ENCODE data around the gene C2CD4C.
"Not testable (repeated sequence)": the region's sequence is repeated elsewhere in the genome, so short reads cannot be mapped to it uniquely, and the experiment has no call there.

The C2CD4C gene

DNA sequence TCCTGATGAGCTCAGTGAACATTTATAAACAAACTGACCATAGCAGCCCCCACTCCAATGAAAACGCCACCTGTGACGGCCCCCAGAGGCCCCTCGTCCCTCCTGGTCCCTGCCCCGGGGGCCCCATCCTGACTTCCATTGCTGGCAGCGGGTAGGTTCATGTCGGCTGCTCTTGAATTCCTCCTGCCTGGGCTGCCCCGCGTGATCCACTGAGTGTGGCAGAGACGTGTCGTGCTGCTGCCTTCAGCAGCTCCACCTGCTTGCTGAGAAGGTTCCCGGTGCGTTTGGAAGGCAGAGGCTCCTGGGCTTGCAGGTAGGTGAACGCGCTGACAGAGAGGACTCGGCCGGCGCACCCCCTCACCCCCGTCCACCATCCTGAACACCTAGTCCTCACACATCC is 11.6 kb downstream of the C2CD4C start:
- TF ChIP-seq, protein P1, sequence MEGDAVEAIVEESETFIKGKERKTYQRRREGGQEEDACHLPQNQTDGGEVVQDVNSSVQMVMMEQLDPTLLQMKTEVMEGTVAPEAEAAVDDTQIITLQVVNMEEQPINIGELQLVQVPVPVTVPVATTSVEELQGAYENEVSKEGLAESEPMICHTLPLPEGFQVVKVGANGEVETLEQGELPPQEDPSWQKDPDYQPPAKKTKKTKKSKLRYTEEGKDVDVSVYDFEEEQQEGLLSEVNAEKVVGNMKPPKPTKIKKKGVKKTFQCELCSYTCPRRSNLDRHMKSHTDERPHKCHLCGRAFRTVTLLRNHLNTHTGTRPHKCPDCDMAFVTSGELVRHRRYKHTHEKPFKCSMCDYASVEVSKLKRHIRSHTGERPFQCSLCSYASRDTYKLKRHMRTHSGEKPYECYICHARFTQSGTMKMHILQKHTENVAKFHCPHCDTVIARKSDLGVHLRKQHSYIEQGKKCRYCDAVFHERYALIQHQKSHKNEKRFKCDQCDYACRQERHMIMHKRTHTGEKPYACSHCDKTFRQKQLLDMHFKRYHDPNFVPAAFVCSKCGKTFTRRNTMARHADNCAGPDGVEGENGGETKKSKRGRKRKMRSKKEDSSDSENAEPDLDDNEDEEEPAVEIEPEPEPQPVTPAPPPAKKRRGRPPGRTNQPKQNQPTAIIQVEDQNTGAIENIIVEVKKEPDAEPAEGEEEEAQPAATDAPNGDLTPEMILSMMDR (IDR thresholded peaks at IDR 0.05; ENCODE audit: low read depth, low read length, missing control alignments), result no peak
- DNase-seq (ENCODE audit: extremely low read depth, low read depth), result no peak

DNA sequence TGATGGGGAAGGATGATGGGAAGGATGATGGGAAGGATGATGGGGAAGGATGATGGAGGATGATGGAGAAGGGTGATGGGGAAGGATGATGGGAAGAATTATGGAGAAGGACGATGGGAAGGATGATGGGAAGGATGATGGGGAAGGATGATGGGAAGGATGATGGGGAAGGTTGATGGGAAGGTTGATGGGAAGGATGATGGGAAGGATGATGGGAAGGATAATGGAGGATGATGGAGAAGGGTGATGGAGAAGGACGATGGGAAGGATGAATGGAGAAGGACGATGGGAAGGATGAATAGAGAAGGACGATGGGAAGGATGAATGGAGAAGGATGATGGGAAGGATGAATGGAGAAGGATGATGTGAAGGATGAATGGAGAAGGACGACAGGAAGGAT is 13.5 kb downstream of the C2CD4C start:
- no peak for DNase-seq (ENCODE audit: extremely low read depth, low read depth)
- TF ChIP-seq, protein P1 (IDR thresholded peaks at IDR 0.05; ENCODE audit: low read depth, low read length, missing control alignments), result no peak
- no peak overlapping the region for H3K4me3 ChIP-seq (replicated peaks; ENCODE audit: low read depth, low read length)

More for the DNA sequence above, 11.6 kb downstream of the C2CD4C start:
- no peak overlapping the region for H3K4me3 ChIP-seq (replicated peaks; ENCODE audit: low read depth, low read length)

DNA sequence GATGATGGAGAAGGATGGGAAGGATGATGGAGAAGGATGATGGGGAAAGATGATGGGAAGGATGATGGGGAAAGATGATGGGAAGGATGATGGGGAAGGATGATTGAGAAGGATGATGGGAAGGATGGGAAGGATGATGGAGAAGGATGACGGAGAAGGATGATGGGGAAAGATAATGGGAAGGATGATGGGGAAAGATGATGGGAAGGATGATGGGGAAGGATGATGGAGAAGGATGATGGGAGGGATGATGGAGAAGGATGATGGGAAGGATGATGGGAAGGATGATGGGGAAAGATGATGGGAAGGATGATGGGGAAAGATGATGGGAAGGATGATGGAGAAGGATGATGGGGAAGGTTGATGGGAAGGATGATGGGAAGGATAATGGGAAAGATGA is 14.1 kb downstream of the C2CD4C start:
- H3K4me3 ChIP-seq (replicated peaks; ENCODE audit: low read depth, low read length); DNase-seq (ENCODE audit: extremely low read depth, low read depth): not testable (repeated sequence)

DNA sequence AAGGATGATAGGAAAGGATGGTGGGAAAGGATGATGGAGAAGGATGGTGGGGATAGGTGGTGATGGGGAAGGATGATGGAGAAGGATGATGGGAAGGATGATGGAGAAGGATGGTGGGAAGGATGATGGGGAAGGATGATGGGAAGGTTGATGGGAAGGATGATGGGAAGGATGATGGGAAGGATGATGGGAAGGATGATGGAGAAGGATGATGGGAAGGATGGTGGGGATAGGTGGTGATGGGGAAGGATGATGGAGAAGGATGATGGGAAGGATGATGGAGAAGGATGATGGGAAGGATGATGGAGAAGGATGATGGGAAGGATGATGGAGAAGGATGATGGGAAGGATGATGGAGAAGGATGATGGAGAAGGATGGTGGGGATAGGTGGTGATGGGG is 15.4 kb downstream of the C2CD4C start:
- DNase-seq (ENCODE audit: extremely low read depth, low read depth); H3K4me3 ChIP-seq (replicated peaks; ENCODE audit: low read depth, low read length): not testable (repeated sequence)

DNA sequence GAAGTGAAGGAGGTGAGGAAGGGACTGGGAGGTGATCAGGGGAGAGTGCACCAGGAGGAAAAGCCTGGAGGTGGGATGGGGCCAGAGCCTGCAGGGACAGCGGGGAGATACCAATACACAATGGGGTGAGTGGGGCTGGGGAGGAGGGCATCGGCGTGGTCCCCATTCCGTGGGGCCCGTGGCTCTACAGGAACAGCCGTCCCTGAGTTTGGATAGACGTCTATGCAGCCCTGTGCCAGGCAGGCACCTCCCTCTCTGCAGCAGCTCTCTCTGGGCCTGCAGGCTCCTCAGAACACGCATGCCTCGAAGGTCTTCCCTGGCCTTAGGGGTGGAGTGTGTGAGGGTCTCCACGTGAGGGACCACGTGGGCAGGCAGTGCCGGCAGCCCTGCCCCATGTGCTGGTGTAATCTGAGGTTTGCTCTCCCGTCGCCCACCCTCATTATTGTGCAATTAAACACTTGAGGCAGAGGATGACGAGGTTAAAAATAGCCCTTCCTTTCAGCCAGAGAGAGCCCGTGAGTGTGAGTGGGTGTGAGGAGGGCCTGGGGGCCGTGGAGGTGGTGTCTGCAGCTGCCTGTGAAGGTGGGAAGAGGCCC is 16.5 kb downstream of the C2CD4C start:
- TF ChIP-seq, protein P1 (IDR thresholded peaks at IDR 0.05; ENCODE audit: low read depth, low read length, missing control alignments), result no peak

DNA sequence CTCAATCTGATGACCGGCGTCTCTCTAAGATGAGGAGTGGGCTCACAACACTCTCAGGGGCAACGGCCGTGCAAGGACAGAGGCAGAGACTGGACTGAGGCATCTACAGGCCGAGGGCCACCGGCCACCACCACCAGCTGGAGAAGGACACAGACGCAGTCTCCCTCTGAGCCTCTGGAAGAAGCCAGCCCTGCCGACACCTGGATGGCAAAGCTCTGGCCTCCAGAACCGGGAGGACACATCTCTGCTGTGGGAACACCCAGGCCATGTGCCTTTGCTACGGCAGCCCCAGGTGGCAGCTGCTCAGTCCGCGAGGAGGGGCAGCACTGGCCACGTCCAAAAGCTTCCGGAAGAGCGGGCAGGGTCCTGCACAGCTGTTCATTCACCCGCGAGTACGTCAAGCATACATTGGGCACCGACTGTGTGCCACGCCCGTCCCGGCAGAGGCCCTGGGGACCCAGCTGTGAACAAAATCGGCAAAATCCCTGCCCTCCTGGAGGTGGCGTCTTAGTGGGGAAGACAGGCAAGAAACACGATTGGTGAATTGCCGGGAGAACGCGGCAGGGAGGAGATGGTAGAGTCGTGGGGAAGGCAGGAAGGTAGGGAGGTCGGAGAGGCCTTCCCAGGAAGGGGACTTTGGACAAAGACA is 17.1 kb downstream of the C2CD4C start:
- TF ChIP-seq, protein P1 (IDR thresholded peaks at IDR 0.05; ENCODE audit: low read depth, low read length, missing control alignments), result no peak
- DNase-seq (ENCODE audit: extremely low read depth, low read depth), result no peak
- no peak overlapping the region for H3K4me3 ChIP-seq (replicated peaks; ENCODE audit: low read depth, low read length)

More for the DNA sequence above, 16.5 kb downstream of the C2CD4C start:
- DNase-seq (ENCODE audit: extremely low read depth, low read depth), result no peak
- no peak overlapping the region for H3K4me3 ChIP-seq (replicated peaks; ENCODE audit: low read depth, low read length)

DNA sequence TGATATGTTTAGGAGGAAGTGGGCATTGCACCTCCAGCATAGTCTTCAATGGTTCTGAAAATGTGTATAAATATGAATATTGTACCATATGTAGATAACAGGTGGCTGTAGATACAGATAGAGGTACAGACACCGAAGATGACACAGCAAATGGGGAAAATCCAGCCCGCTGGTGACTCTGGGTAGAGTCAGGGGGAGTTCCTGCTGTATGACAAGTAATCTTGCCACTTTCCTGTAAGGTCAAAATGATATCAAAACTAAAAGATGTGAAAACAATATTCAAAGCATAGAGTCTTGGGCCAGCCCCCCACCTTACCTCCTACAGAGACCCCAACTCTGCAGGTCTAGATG is 17.8 kb downstream of the C2CD4C start:
- no peak overlapping the region for H3K4me3 ChIP-seq (replicated peaks; ENCODE audit: low read depth, low read length)
- DNase-seq (ENCODE audit: extremely low read depth, low read depth), result no peak
- TF ChIP-seq, protein P1 (IDR thresholded peaks at IDR 0.05; ENCODE audit: low read depth, low read length, missing control alignments), result no peak

Measured in HFF-Myc (cell line).